Activated gamma-delta T cell treated with Interleukin-2 at 50 U/mL for 16 hours (primary cell): ENCODE results near the gene SPINK2.

Experiments
- DNase-seq: peaks from one replicate; pipeline ENCODE4 v3.0.0-alpha.2; 2020

The SPINK2 gene

DNA sequence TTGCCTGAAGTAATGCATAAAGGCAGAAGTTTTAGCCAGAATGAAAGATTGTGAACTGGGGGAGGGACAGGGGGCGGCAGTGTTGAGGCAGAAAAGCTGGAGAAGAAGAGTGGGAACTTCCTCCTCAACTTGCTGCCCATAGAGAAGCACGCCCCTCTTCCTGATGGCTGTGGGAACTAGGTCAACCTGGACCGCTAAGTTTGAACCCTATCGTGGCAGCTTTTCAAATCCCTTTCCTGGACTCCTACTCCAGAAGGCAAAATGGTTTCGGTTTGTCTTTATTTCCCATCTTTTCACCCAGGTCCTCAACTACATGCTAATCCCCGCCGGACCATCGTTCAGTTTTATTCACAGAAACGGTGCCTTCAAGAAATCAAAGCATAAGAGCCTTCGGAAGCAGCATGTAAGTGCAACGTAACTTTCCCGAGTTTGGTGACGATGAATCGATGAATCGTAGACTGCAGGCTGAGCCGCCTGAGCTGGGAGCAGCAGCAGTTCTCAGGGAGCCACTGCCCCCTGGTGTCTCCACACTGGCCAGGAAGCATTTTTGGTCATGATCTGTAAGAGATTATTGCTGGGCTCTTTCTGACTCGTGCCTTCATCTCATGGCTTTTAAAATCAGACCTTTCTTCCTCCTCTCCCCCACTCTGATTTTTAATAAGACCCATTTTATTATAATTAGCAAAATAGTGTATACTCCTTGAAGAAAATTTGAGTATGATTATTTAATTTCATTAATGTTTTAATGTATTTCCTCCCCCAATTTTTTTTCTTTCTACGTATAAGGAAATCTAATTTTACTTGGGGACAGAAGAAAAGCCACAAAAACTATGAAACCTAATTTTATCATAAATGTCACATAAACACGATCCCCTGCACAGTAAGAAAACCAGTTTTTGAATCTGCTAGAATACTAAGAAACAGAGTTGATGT, 21.4 kb downstream of the SPINK2 start:
- peak; percentile 83 for DNase-seq

GRCh38 chr4:56799161-56799759, 22.2 kb downstream of the SPINK2 start:
- no peak for DNase-seq

DNA sequence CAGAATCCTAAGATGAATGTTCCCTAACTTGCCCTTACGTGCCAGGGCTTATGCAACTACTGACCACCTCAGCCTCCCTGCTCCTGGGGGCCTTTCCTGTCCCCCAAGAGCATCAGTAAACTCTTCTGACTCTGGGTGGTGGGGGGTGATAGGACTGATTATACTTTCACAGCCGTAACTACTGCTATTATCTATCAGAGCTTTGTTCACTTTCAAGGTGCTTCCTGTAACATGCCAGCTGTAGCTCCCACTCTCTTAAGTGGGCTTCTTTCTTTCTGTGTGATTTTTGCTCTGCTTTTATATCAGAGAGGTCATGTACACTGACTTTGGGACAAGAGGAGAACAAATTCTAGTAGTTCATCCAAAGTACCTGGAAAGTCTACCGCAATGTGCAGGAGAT, 25.3 kb downstream of the SPINK2 start:
- no peak for DNase-seq

DNA sequence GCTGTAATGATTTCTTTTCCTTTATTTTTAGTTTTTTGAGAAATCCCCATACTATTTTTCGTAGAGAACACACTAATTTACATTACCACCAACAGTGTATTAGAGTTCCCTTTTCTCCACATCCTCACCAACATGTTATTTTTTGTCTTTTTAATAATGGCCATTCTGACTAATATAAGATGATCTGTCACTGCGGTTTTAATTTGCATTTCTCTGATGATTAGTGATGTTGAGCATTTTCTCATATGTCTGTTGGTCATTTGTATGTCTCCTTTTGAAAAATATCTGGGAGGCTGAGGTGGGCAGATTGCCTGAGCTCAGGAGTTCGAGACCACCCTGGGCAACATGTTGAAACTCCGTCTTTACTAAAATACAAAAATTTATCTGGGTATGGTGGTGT, 30.2 kb downstream of the SPINK2 start:
- DNase-seq: no peak

DNA sequence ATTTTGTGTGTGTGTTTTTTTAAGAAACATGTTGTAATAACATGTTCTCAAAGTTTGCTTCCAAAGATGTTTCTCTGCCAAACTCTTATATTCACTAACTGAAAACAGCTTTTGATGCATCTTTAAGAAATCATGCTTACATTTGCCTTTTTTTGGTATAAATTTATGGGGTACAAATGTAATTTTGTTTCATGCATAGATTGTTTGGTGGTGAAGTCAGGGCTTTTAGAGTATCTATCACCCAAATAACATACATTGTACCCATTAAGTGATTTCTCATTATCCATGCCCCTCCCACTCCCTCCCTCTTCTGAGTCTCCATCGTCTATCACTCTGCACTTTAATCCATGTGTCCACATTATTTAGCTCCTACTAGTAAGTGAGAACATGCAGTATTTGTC, 30.8 kb downstream of the SPINK2 start:
- DNase-seq: no peak

GRCh38 chr4:56788081-56788480, 33.4 kb downstream of the SPINK2 start:
- DNase-seq: no peak

DNA sequence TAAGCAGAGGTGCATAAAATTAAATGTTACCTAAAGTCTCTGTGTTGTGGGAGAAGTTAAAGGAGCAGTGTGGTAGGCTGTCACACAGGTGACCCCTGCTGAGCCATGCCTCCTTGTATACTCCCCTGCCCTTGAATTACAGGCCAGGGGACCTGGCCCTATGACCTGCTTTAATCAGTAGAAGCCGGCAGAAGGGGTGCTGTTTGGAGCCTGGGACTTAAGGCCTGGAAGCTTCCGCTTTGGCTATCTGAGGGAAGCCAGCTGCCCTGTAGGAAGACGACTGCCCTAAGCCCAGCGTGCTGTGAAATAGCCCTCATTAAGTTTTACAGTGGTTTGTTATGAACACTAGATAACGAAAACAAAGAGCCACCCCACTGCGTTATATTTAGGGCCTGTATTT, 34.1 kb downstream of the SPINK2 start:
- DNase-seq: no peak

DNA sequence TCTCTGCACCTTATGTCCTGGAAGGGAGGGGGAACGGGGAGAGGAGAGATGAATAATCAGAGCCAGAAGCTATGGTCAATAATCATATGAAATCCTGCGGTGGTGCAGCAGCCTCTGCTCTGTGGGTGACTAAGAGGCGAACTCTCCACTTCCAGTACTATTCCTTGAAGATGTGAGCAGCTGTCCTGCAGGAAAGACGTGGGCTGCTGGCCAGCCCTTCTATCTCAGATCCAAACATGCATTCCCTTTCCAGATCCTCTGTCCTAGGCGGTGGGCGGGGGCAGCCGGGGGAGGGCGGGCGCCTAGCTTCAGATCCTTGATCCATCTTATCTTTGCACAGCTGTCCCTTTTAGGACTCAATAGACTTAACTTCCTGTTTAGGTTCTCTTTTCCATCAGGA, 34.5 kb downstream of the SPINK2 start:
- no peak for DNase-seq

DNA sequence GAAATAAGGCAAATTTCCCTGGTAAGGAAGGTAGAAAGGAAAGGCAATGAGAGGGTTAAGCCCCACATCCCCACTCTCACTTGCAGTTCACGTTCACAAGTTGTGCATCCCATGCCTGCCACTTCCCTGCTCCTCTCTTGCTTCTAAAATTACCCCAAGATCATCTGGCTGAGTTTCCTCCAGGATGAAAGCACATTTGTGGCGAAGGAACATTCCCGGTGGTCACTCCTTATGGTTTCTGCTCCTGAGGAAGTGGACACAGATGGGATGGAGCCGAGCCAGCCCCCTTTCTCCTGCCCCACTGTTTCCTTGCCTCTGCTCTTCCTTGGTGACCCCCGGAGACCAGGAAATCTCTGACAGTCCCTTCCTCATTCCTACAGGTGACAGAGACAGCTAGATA, 37.5 kb downstream of the SPINK2 start:
- no peak for DNase-seq

- no peak for DNase-seq
Observed at GRCh38 chr4:56782019-56782418, 39.5 kb downstream of the SPINK2 start.

DNA sequence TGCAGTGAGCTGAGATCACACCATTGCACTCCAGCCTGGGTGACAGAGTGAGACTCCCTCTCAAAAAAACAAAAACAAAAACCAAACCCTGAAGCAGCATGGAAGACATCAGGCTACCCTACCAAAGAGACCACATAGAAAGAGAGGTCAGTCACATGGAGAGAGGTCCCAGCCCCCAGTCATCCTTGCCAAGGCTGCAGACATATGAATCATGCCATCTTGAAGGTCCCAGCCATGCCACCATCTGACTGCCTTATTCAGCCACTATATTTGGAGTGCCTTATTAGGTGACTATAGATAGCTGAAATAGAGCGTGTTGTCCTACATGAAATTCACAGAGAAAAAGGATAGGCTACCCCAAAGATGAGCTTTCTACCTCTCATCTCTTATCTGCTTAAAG, 48.2 kb downstream of the SPINK2 start:
- no peak for DNase-seq

DNA sequence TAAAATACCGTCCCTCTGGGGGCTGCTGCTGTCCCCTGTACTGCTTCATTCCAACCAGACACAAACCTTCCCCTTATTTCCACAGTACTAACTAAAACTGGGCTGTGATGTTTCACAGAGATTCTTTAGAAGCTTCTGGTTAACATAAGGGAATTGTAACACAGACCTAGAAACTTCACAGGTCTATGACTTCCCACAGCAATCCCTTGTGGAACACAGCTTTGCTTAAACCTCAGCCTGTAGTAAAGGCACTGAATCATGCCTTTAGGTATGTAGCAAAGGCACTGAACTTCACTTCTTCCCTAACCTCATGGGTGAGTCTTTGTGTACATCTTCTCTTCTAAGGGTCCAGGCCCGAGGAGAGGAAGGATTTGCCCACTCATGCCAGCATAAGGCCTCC, 49.4 kb downstream of the SPINK2 start:
- no peak for DNase-seq

GRCh38 chr4:56768763-56769162, 52.7 kb downstream of the SPINK2 start:
- DNase-seq: no peak

- no peak for DNase-seq
Observed at GRCh38 chr4:56768316-56768715, 53.2 kb downstream of the SPINK2 start.

DNA sequence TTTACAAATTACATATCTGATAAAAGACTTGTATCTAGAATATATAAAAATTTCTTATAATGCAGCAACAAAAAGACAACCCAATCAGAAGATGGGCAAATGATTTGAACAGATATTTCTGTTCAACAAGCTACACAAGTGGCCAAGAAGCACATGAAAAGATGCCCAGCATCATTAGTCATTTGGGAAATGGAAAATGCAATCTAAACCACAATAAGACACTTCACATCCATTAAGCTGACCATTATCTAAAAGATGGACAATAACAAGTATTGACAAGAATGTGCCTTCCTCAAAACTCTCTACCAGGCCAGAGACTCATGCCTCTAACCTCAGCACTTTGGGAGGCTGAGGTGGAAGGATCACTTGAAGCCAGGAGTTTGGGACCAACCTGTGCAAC, 53.9 kb downstream of the SPINK2 start:
- DNase-seq: no peak

- DNase-seq: no peak
Observed at GRCh38 chr4:56764775-56765174, 56.7 kb downstream of the SPINK2 start.

DNA sequence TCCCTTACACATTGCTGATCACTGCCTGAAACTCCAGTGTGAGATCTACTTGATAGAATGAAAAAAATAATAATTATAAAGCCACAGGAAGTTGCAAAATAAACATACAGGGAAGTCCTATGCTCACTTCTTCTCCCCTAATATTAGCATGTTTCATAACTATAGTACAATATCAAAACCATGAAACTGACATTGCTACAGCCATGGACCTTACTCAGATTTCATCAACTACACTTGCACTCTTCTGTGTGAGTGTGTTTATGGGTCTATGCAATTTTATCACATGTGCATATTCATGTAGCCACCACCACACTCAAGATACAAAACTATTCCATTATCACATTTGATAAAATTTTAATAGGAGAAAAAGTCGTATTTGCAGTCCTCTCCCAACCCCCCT, 57.3 kb downstream of the SPINK2 start:
- DNase-seq: no peak

GRCh38 chr4:56762484-56763250, 58.8 kb downstream of the SPINK2 start:
- DNase-seq: no peak

DNA sequence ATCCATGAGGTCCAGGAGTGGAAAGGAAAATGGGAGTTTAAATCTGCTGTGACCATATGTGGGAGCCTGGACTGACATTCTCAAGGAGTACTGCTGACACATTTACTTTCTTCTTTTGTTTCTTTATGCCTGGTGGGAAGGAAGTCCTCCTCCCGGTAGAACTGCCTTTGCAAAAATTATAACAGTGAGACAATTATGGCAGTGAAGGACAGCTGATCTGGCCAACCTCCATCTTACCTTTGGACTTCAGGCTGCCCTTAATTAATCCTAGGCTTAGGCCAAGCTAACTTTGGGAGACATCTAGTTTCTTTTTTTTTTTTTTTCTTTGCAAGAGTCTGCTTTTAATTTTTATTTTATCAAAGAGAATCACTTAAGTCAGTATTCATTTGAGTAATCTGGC, 61.3 kb downstream of the SPINK2 start:
- DNase-seq: no peak
